HL-60/S4 treated with phorbol 12-myristate 13-acetate at 8.2 ng/mL for 4 days and 3 days (cell line): ENCODE data around the gene FAM240B.

ENCODE experiments used
- in situ Hi-C: fragments of 300-500 bp; cut with MboI; formaldehyde crosslinking; loops from 2 replicates; pipeline ENCODE4 v1.15.0; 2022; ENCODE audit warnings: low sequenced_read_pairs

FAM240B gene

DNA sequence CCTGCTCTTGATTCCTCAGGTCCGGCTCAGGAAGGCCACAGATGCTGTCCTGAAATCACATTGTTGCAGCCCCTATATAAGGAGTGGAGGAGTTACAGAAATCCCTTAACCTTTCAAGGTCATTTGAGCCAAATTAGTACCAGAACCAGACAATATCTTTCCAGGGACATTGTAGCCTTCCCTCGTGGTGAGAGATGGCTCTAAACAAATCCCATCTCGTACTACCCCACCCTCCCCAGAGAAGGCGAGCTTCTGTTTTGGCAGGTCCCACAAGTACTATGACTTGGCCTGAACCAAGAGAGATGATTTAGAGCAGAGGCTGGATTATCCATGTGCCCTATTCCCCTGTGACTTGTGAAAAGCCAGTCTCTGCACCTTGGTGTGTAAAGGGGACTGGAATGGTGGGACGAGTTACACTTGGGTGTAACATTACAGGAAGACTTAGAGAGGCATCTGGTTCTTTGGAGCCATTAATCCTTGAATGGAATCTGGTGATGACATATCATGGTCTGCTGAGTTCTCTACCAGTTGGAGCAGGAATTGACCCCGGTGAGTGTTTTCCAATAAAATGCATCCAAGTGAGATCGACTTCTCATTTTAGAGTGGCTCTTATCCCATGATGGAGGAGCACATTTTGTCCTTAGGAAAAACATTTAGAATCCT is at the start of gene FAM240B:
Gene FAM240B (minus strand): TSS at position 51 of the 663 bp plus-strand sequence. CDS start 16,134 bp downstream, outside the sequence.
- in situ Hi-C loops, result loop anchor here (10.0 kb wide), 1 partner anchor 55 kb away; no protein-coding TSS in a partner anchor

DNA sequence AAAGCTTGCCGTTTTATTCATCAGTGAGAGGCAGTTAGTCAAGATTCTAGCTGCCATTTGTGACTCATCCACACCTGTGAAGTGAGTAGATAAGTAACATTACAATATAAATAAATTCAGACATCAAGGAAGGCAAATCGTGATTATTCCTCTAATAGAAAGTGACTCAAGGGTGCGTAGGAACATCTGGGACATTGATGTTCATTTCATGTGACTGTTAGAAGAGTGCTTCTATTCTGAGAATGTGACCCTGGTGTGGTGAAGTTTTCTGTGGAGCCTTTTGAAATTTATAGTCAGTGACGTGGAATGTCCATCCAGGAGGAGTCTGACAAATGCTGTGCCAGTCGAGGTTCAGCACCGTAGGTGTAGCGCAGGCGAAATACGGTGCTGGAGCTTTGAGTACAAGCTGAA is 48.4 kb upstream of the FAM240B start:
- in situ Hi-C loops, result no loop called here

DNA sequence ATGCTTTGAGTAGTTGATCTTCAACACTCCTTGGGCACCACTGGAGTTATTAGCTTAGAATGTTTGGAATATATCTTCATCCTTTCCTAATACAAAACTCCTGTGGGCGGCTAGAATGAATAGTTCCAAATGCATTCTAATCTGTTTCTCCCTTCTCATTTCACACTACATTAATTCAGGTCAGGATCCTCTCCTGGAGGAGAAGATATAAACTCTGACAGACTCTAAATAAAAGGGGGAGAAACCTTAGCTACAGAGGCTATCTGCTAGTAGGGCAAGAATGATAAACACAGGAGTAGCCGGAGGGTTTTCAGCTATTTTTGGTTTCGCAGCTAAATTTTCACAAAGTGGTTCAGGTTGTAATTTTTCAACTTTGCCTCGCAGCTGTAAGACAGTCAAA is 45.2 kb upstream of the FAM240B start:
- in situ Hi-C loops, result no loop called here

DNA sequence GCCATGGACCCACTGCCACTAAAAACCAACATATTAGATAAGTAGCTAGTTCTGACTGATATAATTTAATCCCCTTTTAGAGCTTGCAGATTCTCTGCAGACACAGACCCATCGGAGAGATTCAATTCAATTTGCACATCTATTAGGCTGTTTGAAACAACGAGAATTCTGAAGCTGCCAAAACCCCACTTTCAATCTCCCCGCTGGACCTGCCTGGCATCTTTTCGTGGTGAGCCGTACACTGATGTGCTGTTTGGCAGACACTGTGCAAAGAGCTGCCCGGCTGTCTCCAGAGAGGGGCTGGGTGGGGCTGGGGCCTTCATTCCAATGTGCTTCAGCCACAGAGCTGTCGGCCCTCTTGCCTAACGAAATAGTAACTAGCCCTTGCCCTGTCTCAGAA is 42.1 kb upstream of the FAM240B start:
- in situ Hi-C loops, result no loop called here

DNA sequence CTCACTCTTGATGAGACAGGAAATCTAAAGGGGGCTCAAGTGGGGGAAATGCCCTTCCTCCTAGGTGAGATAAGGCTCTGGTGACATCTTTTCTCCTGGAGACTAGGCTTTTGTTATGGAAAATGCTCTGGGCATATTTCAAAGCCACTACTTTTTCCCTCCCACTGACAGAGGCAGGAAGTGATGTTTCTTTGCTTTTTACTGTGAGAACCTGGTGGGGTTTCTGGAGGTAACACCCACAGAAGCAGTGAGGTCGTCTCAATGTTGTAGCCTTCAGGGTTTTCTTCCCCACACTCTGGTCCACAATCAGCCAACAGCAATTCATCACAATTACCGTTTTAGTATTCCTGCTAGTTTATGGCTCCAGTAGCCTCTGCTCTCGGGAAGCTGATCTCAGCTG is 41.4 kb upstream of the FAM240B start:
- in situ Hi-C loops, result no loop called here

DNA sequence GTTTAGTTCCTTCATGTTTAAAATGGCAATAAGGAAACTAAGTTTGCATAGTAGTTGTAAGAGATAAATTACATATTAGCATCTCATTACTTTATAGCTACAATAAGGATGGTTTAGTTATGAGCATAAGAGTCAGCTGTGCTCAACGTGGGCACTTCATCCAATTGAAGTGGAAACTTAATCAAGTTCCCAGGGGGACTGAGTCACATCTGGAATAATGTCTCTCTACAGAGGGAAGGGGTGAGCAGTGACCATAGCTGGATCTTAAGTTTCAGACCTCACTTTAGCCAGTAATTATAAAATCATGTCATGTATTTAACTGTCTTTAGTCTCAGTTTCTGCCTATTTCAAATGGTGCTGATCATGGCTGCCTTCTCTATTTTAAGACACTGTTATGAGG is 36.8 kb upstream of the FAM240B start:
- in situ Hi-C loops, result no loop called here

DNA sequence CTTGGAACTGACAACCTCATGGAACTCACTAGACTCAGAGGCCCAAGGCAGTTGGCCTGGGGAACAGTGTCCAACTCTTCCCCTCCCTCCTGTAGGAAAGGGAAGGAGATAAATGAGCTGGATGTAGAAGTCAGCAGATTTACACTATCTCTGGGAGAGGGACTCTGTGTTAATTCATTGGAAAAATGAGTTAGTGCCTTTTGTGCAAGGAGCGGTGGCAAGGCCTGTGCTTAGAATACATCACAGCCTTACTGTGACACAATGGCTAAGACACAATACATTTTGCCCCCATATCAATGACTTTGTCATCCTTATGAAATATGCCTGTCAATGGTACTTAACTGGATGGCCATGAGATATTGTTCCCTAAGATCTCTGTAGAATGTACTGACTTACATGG is 28.0 kb upstream of the FAM240B start:
- in situ Hi-C loops, result no loop called here

DNA sequence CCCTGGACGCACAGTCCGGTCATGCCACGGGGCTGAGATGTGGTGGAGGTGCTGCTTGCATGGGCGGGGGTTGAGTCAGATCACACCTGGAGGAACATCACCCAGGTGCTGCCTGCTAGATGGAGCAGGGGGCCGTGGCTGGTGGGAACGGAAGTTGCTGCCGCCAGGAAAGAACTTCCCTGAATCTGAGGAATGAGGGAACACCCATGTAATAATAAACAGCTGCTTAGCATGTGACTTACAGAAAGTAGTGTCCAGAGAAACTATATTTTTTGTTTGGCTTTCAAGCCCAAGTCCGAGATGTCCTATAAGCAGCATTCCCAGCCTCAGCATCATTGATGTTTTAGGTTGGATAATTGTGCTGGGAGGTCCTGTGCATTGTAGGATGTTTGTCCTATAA is 27.1 kb upstream of the FAM240B start:
- in situ Hi-C loops, result no loop called here

DNA sequence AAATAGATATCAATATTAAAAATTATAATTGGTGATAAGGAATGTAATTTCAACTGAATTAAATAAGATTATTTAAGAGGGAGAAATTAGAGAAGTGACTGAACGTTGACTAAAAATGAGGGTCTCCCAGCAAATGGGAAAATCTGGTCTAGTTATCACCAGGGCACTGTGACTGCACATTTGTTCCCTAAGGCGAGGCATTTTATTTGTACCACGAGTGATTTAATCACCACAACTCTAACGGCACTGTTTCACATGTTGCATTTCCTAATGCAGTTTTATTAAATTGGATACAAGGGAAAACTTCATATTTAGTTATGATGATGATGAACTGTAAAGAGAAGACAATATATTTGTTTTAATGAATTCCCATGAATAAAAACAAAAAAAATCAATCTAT is 26.4 kb upstream of the FAM240B start:
- in situ Hi-C loops, result no loop called here

DNA sequence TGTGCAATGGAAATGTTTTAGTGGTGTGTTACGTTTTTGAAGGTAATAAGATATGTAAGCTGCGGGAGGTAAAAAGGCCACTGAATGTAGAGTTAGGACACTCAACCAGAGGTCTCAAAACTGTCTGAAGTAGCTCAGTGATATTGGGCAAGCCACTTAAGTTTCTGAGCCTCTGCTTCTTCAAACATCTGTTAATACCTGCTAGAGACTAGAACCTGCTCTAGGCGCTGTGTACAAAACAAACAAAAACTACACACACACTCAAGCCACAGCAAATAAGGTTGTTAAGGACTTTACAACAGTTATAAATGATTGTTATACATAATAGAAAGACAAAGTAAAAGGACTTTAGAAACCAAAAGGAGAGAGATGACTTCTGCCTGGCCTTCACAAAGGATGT is 24.6 kb upstream of the FAM240B start:
- in situ Hi-C loops, result no loop called here

DNA sequence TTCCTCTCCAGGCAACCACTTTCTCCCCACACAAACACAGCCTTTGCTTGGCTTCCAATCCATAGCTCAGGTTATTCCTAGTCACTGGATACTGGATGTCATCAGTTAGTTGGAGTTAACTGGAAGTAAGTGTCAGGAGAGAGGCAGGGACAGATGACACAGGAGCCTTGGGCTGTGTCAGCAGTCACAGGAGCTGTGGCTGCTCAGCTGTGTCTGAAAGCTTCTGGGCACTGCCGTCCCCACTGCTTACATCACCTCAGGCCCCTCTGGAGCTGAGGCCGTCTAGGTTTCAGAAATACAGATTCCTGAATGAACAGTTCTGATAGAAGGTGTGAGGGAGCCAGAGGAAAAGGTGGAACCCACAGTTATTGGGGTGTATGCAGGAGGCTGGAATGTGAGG is 17.3 kb upstream of the FAM240B start:
- in situ Hi-C loops, result no loop called here

DNA sequence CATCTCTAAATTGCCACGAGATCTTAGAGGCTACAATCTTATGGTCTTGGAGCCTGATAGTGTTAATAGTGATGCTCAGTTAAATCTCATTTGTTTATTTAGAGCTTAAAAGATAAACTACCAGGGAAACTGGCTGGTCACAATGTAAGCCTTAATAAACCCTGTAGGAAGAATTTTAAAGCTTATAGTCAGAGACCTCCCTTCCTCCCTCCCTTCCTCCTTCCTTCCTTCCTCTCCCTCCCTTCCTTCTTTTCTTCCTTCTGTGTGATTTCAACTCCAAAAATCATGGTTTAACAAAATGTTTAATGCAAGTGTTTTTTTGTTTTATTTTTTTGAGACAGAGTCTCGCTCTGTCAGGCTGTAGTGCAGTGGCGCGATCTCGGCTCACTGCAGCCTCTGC is 14.9 kb upstream of the FAM240B start:
- in situ Hi-C loops, result no loop called here

DNA sequence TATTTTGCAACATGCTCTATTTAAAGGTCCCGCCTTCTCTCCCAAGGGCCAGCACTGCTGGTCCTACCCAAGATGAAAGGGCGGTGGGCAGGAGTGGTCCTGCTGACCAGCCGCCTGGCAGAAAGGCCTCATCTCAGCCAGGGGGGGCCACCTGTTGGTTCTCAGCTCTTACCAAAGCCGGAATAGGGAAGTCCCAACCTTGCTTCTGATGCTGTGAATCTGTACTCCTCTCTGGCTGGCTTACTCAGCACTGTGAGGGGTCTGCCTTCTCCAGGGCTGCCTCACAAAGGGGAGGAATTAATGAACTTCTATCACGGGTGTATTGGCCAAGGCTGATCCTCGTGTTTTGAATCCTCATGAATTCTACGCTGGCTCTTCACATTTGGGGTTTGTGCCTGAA is 13.6 kb upstream of the FAM240B start:
- in situ Hi-C loops, result no loop called here

DNA sequence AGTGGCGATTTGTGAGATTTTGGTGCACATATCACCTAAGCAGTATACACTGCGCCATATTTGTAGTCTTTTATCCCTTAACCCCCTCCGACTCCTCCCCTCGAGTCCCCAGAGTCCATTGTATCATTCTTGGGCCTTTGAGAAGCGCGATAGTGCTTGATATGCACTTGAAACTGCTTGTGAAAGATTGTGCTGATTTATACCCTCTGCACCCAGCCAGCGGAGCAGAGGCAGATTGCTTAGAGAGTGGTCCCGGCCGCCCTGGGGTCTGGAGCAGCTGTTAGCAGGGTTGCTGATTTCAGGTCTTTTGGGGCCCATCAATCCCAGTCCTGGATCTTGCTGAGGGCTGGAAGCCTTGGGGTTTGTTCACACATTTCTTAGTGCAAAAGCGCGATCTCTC is 13.0 kb upstream of the FAM240B start:
- in situ Hi-C loops, result no loop called here

DNA sequence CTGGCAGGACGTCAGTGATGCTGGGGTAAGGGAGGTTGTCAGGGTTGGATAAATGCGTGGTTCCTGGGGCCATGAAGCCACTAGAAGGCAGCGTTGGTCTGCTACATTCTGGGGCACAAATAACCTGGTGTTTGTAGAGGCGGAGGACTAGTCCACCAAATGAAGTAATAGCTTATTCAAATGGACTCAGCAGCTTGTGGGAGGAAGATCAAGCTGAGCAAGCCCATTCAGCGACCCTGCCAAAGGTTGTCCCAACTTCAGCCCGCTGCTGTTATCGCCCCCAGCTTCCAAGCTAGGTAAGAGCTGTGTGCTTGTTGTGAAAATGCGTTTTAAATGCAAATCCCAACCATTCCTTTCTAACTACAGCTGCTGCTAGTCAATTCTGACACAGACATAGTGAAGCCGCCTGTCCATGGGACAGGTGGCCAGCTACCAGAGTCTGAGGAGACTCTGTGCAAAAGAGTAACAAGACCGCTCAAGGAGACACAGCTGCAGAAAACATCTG is 7.6 kb upstream of the FAM240B start:
- in situ Hi-C loops, result loop anchor here (10.0 kb wide), 1 partner anchor 63 kb away; no protein-coding TSS in a partner anchor

DNA sequence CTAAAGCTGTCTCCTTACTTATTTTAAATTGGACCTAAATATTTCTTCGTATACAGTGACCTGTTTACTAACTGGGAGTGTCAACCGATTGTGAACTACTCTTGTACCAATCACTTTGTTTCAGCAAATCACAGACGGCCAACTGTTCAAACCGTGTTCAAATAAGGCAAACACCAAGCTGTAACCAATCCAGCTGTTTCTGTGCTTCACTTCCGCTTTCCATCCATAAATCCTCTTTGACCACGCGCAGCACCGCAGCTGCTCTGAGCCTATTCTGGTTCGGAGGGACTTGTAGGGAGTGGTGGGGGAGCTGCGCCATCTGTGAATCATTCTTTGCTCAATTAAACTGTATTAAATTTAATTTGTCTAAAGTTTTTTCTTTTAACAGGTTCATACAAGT is 4.8 kb upstream of the FAM240B start:
- in situ Hi-C loops, result loop anchor here (10.0 kb wide), 1 partner anchor 60 kb away; no protein-coding TSS in a partner anchor

DNA sequence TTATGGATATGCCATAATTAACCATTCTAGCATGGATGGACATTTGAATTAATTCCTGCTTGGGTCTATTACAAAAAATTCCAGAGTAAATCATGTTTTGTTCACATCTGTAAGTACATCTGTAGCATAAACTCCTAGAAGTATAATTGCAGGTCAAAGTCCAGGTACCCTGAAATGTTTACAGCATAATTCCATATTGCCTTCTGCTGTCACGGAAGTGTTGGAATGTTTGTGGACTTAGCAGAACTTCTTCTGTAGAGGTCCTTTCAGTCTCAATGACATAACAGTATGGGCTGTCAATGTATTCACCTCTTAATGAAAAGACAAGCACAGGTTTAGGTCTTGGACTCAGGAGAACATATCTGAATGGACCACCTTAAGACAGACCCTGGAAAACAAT is 1.8 kb downstream of the FAM240B start:
- in situ Hi-C loops, result loop anchor here (10.0 kb wide), 1 partner anchor 73 kb away; no protein-coding TSS in a partner anchor

DNA sequence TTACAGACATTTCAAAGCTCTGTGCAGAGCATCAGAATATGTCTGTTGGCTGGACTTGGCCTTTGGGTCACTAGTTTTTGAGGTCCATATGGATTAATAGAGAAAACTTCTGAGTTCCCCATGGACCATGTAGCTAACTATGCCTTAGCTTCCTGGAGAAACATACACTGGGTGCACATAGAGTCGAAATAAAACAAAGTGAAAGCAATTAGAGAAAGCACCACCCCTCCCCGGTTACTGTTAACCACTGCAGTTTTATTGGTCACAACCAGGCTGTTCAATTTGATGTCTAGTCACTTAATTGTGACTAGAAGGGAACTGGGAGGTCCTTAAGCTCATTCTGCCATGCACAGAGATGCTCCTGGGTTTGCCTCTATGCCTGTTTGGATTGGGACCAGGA is 4.2 kb downstream of the FAM240B start:
- in situ Hi-C loops, result loop anchor here (10.0 kb wide), 1 partner anchor 71 kb away; no protein-coding TSS in a partner anchor

DNA sequence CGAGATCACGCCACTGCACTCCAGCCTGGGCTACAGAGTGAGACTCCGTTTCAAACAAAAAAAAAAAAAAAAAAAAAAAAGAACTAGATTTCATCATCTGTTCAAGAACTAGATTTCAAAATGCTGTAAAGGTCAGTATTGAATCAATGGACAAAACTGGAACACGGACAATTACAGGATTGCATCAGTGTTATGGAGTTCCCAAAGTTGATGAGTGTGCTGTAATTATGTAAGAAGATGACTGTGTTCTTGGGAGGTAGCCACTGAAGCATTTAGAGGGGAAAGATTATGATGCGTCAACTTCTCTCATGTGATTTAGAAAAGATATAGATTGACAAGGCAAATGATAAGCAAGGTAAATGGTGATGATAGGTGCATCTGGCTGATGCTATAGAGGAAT is 6.5 kb downstream of the FAM240B start:
- in situ Hi-C loops, result loop anchor here (10.0 kb wide), 1 partner anchor 69 kb away; no protein-coding TSS in a partner anchor

DNA sequence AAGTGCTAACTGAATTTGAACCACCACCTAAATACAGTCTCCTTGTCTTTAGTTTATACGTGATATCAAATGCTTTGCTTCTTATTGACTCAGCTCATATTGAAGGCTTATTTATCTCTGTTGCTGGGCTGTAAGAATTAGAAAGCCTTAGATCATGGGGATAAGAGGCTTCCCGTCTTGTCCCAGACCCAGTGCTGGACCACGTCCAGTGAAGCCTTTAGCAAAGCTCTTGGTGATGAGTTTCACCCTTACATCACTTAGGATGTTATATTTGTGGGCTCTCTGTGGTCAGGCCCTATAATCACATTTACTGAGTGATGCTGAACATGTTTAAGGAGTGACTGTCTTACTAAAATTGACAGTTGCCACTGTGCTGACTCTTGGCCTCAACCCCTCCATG is 11.2 kb downstream of the FAM240B start:
- in situ Hi-C loops, result no loop called here

DNA sequence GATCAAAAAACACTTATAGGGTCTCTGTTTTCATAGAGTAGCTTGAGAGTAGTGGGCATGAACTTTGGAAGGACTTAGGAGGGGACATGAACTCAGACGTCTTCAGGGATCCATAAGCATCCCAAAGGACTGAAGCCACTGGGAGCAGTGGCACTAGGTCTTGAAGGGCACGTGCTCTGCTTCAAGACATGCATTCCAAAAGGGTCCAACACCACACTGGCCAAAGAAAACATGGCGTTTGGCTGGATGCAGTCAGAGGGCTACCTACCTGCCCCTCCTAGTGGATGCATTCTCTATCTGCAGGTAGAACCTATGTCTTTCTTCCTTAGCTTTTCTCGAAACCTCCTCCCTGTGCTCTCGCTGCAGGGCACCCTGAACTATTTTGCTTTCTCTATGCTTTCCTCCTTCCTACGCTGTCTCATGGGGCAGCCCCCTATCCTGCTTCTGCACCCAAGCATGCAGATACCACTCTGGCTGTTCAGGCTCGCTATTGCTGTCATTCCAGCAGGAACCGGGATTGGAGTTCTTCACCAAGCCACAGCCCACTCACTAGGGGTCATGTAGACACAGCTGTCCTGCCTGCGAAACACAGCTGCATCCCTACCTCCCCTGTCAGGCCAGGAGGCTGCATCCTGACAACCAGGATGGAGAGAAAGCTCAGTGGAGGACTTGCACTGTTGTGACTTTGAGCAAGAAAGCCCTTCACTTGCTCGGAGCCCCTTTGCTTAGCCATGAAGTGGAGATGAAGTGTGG is 11.9 kb downstream of the FAM240B start:
- in situ Hi-C loops, result no loop called here

DNA sequence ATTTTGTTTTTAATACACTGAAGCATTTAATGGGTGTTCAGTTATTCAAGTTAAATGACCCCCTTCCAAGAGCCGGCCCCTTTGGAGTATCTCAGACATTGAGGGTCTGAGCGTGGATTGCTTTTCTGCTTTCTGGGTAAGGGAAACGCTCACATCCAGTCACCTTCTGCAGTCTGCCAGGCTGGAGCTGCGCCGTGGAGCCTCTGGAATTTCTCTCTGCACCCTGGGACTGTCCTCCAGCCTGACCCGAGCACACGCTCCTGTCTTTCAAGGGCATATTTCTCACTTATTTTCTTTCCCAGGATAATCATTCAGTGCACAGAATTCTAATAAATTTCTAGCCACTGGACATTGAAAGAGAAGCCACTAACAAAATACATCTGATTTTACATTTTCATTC is 13.4 kb downstream of the FAM240B start:
- in situ Hi-C loops, result no loop called here
